Activated T-cell treated with anti-CD3 and anti-CD28 coated beads for 24 hours (primary cell): ENCODE data around the gene CCL22.
"Not testable (repeated sequence)": the region's sequence is repeated elsewhere in the genome, so short reads cannot be mapped to it uniquely, and the experiment has no call there.

Experiments used
- DNase-seq: peaks from one replicate; pipeline ENCODE4 v3.0.0-alpha.2; 2020; ENCODE audit warnings: low read depth

The CCL22 gene

DNA sequence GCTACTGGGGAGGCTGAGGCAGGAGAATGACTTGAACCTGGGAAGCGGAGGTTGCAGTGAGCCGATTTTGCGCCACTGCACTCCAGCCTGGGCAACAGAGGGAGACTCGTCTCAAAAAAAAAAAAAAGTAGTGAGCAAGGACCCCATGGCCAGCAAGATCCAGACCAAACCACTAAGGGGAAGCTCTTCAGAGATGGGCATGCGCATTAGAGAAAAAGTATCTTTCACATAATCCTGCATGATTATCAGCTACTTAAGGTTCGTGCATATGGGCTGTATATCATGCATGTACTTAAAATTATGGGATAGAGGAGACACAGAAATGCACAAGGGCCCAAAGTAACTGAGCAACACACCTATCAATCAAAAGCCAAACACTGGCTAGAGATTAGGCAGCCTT is 10.7 kb upstream of the CCL22 start:
- no peak for DNase-seq

DNA sequence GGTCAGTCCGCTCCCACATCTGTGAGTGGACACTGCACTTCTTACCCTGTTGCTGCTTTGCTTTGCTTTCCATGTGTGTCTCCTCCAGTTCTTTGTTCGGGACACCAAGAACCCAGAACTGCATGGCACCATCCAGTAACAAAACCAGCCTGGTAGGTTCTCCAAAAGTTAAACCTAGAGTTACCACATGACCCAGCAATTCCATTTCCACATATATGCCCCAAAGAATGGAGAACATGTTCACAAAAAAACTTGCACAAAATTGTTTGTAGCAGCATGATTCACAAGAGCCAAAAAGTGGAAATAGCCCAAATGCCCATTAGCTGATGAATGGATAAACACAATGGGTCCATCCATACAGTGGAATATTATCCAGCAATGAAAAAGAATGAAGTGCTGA is 10.3 kb upstream of the CCL22 start:
- no peak for DNase-seq

DNA sequence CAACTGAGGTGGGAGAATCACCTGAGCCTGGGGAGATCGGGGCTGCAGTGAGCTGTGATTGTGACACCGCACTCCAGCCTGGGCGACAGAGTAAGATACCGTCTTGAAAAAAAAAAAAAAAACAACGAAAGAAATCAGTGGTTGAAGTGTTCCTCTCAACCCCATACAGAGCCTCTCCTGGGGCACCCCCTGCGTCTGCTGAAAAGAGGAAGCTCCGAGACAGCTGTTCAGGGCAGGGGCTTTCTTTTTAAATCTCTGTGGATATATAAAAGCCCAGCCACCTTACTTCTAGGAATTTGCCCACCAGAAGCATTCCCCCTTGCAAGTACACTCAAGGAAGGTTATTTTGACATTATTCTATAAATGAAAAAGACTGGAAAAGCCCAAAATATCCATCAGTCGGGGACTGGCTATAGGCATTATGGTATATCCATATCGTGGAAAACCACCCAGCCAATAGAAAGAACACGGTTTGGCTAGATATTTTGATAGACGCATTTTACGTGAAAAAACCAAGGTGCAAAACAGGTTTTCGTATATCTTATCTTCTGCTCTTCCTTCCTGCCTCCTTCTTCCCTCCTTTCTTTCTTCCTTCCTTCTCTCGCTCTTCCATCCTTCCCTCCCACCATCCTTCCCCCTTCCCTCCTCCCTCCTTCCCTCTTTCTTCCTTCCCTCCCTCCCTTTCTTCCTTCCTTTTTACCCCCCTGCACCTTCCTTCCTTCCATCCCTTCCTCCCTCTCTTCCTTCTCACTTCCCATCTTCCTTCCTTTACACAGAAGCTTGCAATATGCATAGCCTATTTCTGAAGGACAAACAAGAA is 9.2 kb upstream of the CCL22 start:
- DNase-seq: no peak

DNA sequence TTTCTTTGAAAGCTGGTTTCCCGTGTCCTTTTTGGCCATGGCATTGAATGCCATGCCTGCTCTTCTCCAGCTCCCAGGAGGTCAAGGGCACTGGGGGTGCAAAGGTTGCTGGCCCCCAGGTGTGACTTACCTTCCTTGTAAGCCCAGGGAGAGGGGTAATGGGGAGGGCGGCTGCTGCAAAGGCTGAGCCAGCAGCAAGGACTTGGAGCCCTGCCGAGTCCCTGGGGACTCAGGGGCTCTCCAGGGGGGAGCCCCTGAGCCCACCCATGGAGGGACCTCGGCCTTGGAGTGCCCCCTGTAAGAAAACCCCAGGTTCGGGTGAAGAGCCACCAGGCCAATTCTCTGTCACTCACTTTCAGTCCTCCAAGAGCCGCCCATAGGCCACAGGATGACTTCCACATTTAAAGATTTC is 5.9 kb upstream of the CCL22 start:
- no peak for DNase-seq

DNA sequence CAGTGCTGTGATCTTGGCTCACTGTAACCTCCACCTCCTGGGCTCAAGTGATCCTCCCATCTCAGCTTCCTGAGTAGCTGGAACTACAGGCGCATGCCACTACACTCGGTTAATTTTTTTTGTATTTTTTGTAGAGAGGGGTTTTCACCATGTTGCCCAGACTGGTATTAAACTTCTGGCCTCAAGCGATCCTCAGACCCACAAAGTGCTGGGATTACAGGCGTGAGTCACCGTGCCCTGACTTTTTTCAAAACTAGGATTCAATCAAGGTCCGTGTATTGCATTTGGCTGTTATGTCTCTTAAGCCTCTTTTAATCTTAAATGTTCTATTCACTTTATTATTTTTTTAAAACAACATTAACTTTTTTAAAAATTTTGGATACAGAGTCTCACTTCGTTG is 4.3 kb upstream of the CCL22 start:
- no peak for DNase-seq

DNA sequence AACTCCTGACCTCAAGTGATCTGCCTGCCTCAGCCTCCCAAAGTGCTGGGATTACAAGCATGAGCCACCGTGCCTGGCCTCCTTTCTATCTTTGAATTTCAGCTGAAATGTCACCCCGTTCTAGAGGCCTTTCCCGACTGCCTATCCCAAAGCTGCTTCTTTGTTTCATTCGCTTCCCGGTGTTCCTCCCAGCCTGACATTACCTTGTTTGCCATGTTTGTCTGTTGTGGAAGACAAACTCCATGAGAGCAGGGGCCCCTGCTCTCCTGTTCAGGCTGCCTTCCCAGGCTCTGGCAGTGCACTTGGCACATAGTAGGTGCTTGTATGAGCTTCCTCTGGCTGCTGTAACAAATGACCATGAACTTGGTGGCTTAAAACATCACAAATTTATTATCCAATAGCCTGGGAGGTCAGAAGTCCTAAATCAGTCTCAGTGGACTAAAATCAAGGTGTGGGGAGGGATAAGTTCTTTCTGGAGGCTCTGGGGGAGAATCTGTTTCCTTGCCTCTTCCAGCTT is 2.6 kb upstream of the CCL22 start:
- no peak for DNase-seq

DNA sequence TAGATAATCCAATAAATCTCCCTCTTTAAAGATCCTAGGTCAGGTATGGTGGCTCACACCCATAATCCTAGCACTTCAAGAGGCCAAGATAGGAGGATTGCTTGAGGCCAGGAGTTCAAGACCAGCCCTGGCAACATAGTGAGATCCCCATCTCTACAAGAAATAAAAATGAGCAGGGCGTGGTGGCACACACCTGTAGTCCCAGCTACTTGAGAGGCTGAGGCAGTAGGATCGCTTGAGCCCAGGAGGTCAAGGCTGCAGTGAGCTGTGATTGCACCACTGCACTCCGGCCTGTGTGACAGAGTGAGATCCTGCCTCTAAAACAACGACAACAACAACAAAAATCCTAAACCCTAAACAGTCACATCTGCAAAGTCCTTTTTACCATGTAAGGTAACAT is 2.0 kb upstream of the CCL22 start:
- no peak for DNase-seq

DNA sequence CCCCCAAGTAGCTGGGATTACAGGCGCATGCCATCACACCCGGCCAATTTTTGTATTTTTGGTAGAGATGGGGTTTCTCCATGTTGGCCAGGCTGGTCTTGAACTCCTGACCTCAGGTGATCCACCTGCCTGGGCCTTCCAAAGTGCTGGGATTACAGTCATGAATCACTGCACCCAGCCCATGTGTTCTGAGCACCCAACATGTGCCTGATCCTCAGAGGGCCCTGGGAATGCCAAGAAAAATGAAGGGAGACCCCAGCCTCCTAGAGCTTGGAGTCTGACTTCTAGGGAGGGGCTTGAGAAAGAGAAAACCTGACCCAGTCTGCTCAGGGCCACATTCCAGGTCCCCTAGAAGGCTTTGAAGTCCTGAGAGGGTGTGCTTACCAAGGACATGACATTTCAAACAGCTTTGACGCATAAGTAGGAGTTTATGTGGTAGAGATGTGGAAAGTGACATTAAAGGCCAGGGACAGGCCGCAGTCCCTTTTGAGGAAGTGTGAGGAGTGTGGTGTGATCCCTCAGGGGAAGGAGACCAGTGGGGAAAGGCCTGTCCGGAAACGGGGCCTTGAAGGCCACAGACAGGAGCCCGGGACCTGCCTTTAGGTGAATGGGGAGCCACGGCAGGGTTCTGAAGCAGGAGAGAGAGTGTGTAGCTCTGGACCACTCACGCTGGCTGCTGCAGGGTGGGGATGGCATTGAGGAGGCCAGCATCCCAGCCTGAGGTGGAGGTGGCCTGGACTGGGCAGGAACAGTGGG is 1.1 kb upstream of the CCL22 start:
- no peak for DNase-seq

DNA sequence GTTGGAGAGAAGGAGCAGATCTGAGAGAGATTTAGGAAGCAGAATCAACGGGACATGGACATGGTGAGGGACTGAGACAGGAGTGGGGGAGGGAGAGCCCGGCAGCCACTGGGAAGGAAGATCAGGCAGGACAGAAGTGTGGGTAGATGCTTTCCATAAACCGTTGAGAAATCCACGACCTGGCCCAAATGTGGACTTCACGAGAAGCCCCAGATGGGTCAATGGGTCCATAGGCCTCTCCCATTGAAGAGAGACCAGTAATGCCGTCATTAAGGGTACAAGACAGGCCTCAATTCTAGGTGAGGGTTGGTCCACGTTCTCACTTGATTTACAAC is 530 bp upstream of the CCL22 start:
- no peak for DNase-seq

DNA sequence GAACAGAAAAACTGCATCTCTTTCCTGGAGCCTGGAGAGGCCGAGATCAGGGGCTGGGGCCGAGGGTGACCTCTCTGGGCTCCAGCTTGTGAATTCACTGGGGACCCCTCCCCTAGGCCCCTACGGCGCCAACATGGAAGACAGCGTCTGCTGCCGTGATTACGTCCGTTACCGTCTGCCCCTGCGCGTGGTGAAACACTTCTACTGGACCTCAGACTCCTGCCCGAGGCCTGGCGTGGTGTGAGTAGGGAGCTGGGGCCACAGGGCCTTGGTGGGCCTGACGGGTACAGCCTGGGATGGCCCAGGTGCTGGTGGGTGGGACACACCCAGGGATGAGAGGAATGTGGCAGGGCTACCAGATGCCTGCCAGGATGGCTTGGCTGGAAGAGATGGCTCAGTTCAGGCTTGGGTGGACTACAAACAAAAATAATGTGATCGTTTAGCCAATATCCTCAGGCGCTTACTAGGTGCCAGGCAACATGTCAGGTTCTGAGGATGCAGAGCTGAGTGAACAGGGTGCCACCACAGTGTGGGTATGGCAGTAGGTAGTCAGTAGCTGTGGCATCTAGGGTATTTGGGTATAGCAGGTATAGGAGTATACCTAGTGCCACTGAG is 1.8 kb downstream of the CCL22 start:
- no peak for DNase-seq

DNA sequence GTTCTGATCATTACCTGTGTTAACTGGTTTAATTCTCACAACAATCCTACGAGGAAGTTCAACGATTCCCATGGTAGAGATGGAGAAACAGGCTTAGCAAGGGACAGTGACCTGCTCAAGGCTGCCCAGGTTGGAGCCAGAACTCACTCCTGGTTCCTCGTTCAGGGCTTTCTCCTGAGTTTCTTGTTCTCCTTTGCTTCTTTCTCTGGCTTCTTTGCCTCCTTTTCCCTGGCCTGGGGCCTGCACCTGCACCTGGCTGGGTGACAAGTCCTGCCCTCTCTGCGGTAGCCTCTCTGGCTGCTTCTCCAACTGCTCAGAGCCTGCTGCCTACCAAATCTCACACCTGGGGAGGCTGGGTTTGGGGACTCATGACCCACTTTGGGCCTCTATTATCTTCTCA is 2.8 kb downstream of the CCL22 start:
- DNase-seq: no peak

DNA sequence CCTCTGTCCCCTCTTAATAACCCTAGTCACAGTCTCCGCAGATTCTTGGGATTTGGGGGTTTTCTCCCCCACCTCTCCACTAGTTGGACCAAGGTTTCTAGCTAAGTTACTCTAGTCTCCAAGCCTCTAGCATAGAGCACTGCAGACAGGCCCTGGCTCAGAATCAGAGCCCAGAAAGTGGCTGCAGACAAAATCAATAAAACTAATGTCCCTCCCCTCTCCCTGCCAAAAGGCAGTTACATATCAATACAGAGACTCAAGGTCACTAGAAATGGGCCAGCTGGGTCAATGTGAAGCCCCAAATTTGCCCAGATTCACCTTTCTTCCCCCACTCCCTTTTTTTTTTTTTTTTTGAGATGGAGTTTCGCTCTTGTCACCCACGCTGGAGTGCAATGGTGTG is 5.6 kb downstream of the CCL22 start:
- no peak for DNase-seq

DNA sequence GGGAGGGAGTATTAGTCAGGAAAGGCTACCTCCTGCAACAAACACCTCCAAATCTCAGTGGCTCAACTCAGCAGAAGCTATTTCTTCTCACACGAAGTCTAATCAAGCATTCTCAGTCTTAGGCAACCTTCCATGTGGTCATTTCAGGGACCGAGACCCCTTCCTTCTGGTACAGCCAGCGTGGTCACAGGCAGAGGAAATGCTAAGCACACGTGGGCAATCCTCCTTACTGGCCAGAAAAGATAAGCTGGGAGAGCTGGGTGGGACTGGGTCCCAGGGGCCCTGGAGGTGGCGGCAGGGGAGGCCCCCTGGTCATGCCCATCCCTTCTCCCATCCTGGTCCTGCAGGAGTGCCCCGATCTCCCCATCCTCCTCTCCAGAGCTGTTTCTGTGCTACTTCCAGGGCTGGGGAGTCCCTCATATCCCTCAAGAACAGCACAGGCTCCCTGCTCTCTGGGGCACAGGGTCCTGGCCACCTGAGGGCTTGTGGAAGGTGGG is 8.0 kb downstream of the CCL22 start:
- no peak for DNase-seq

DNA sequence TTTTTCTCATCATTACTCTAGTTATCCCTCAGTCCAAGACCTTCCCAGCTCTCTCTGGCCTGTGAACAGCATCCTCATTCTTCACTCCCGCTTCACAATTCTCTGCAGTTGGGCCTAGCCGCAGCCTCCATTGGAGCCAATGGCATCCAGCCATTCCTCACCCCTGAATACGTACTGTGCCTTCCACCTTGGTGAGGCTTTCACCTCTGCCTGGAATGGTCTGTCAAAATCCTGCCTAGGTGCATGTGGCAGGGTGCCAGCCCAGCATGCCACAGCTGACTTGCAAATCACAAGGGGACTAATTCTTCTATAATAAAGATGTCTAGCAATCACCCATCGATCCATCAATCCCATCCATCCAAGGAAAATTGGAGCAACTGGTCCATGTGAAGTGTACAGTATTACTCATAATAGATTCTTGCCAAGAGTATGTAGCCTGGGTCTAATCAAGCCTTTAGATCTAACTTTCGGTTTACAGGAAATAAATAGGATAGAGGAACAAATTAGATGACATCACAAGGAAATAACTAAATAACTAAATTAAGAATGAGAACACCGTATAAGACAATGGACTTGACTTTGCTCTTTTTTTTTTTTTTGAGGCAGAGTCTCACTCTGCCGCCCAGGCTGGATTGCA is 8.7 kb downstream of the CCL22 start:
- no peak for DNase-seq

DNA sequence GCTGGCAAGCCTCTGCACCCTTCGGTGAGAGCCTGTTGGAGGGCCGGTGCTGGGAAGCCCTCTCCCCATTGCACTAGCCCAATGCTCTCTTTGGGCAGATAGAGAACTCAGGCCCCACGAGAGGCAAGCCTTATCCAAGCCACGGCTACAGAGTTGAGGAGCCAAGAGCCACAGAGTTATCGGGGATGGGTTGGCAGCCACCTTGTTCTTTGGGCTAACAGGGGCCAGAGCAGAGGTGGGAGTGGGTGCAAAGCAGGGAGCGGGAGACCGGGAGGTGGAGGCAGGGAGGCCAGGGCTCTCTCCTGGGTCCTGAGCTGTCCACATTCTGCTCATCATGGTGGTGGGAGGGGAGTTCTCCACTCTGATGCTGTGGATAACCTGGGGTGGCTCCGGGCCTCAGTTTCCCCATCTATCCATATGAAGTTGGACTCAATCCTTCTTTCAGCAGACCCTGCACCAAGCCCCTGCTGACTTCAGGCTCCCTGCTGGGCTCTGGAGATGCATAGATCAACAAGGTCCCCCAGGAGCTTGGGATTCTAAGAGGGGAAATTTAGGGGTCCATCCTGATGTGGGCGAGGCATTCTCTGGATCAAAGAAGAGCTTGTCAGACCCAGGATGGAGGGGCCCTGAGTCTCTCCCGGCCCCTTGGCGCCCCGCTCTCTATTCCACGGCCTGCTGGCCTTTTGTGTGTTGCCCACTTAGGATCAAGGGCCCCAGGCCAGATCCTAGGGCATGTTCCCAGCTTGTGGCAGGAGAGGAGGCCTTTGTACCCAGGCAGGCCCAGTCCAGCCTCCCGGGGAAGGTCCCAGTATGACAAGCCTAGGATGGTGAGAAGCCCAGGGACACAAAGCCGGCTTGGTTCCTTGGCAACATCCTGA is 13.2 kb downstream of the CCL22 start:
- DNase-seq: no peak

DNA sequence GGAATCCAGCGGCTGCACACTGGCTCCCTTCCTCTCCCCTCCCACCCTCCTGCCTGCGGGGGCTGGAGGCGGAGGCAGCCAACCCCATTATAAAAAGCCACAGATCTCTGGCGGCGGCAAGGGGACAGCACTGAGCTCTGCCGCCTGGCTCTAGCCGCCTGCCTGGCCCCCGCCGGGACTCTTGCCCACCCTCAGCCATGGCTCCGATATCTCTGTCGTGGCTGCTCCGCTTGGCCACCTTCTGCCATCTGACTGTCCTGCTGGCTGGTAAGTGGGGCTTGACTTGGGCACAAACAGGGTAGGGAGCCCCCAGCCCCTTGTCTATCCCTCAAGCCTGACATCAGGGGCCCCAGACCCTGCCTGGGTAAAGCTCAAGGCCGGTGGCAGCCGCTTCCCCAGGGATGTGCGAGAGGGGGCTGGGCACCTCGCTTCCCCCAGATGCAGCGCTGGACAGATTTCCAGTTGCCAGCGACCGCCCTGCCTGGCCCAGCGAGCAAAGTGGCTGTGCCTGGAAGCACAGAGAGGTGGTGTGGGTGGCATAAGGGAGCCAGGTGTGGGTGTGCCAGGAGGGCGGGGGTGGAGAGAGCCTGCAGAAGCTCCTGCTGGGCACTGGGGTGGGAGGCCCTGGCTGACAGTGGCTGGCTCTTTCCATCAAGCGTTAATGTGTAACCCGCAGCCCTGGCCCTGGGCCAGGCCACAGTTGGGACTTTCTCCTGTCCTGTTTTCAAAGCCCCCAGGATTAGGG is 14.0 kb downstream of the CCL22 start, which contains the start of gene CX3CL1:
TSS of gene CX3CL1 (plus strand) at position 119 of the 745 bp plus-strand sequence. CDS start at position 198, 79 bp downstream.
- no peak for DNase-seq

DNA sequence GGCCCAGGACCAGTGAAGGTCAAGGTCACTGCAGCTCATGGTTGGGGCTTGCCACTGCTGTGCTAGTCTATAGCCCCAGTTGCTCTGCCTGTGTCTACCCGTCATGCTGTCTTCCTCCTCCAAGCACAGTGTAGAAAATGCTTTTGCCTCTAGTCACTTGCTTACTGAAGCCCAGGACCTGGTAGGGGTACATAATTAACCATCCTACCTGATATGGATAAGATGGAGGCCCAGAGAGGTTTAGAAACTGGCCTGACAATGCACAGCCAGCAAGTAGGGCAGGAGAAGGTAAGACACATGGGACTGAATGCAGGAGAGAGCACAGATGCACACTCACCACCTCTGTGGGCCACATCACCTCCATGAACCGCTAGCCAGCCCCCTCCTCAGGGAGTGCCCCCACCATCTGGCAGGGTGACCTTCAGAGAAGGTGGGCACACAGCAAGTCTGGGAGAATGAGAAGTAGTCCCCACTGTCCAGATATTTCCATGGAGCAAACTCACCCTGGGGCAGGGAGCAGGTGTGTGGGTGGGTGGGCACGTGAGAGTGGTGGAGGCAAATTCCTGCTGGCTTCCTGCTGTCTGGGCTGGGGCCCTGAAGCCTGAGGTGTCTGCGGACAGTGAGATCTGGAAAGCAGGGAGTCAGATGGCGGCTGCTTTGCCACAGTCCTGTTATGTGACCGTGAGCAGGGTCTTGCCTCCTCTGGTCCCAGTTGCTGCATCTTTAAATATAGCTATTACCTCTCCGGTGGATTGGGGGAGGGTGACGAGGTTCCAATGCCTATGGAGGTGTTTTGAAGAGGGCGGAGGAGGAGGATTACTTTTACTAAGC is 14.7 kb downstream of the CCL22 start:
- no peak for DNase-seq

DNA sequence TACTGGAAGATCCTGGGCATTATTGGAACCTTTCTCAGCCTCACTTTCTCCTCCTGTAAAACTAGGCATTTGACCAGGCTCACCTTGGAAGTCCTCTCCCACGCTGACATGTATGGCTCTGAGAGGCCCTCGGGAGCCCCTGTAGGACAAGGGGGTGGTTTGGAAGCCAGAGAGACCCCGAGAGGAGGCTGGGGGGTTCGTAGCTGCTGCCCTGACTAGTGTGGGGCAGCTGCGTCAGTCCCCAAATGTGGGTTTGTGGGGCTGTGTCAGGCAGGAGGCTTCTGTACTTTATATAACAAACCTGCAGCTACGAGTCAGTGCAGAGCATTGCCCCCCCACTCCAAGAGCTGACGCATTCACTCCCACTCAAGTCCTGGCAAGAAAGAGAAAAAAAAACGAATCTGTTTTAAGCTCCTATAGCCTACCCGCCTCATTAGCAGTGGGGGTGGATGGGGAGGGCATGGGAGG is 15.5 kb downstream of the CCL22 start:
- DNase-seq: no peak

DNA sequence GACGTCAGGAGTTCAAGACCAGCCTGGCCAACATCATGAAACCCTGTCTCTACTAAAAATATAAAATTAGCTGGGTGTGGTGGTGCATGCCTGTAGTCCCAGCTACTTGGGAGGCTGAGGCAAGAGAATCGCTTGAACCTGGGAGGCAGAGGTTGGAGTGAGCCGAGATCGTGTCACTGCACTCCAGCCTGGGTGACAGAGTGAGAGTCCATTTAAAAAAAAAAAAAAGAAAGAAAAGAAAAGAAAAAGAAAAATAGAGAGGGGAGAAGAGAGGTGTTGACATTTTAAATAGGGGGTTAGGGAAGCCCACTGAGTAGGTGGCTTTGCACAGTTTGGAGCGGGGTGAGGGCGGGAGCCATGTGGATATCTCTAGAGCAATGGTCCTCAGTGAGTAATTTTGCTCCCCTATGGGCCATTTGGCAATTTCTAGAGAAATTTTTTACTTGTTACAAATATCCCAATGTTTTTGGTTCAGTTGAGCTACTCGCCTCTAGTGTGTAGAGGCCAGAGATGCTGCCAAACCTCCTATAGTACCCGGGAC is 16.4 kb downstream of the CCL22 start:
- not testable (repeated sequence) for DNase-seq
